Measurements from ENCODE around the gene OR8B3.
"Not testable (repeated sequence)": the region's sequence is repeated elsewhere in the genome, so short reads cannot be mapped to it uniquely, and the experiment has no call there.

Gene OR8B3
- total RNA-seq, result 0 reads per million in 2 donors

GRCh38 chr11:124398924-124399323 lies at the start of gene OR8B3:
Gene OR8B3 (minus strand): TSS chr11:124399024. CDS start chr11:124397351, 1,673 bp downstream.
- no peak for DNase-seq

DNA sequence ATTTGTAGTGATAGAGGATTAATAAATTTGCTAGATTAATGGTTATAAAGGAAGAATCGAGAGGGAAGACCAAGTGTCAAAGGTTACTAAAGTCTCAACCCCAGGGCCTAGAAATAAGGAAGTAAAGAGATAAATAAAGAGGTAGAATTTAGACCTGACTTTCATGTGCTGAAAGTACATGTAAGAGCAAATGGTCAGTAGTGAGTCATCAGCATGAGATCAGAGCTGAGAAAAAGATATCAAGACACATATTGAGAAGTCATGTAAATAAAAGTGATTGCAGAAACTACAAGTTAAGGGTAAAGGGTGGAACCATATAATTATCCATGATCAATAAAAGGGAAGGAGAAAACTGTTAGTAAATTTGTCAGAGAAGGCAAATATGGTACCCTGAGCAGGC lies 48.1 kb upstream of the OR8B3 start:
- no peak for DNase-seq

DNA sequence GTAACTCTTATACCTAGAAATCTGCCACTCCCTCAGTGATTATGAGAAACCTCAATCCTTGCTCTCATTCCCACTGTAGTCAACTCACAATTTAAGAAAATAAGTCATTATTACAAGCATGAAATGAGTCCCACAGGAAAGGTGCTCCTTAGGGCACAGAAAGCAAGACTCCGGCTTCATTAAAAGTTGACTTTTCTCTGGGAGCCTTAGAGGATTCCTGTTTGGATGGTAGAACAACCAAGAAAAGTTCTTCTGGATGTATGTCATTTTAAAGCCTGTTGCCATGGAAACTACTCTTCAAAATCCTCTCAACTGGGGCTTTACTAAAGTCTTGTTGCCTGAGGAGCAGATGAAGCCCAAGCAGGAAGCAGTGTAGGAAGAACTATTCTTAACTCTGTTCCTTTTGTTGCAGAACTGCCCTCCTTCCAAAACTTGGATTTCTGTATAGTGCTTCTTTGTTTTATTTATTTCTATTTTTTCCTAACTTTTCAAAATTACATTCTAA lies 46.9 kb upstream of the OR8B3 start, which contains the start of gene OR8B8:
TSS of gene OR8B8 (minus strand) at position 51 of the 505 bp plus-strand sequence. CDS start 4,611 bp downstream, outside the sequence.
- DNase-seq, result no peak

GRCh38 chr11:124442847-124443246 lies 44.0 kb upstream of the OR8B3 start:
- no peak for DNase-seq

- no peak for DNase-seq
Measured at GRCh38 chr11:124442442-124442841, 43.6 kb upstream of the OR8B3 start.

- no peak for DNase-seq
Measured at GRCh38 chr11:124441519-124441918, 42.7 kb upstream of the OR8B3 start.

- DNase-seq, result no peak
Measured at GRCh38 chr11:124441081-124441480, 42.3 kb upstream of the OR8B3 start.

- DNase-seq, result no peak
Measured at GRCh38 chr11:124440608-124441007, 41.8 kb upstream of the OR8B3 start.

DNA sequence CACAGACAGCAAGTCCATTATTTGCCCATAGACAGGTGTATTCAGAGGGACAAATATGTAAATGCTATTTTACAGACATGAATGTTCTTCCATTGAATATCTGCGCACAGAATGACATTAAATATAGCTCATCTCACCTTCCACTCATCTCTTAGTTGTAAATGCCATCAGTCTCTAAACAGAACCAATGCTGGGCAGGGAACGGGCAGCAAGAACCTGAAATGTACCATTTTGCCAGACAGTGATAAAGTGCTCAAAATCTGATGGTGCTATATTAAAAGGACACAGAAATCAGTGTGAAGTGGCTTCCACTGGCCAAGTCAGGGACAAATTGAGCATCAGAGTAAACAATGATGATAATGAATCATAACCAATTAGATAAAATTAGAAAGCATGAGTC lies 35.9 kb upstream of the OR8B3 start:
- DNase-seq, result no peak

- DNase-seq, result no peak
Measured at GRCh38 chr11:124429599-124429998, 30.8 kb upstream of the OR8B3 start.

GRCh38 chr11:124424384-124424921 lies 25.6 kb upstream of the OR8B3 start, which contains the start of gene OR8B4:
Gene OR8B4 (minus strand): TSS chr11:124424871. CDS start chr11:124424871, 0 bp downstream.
- no peak for DNase-seq

- DNase-seq, result no peak
Measured at GRCh38 chr11:124421043-124421442, 22.2 kb upstream of the OR8B3 start.

DNA sequence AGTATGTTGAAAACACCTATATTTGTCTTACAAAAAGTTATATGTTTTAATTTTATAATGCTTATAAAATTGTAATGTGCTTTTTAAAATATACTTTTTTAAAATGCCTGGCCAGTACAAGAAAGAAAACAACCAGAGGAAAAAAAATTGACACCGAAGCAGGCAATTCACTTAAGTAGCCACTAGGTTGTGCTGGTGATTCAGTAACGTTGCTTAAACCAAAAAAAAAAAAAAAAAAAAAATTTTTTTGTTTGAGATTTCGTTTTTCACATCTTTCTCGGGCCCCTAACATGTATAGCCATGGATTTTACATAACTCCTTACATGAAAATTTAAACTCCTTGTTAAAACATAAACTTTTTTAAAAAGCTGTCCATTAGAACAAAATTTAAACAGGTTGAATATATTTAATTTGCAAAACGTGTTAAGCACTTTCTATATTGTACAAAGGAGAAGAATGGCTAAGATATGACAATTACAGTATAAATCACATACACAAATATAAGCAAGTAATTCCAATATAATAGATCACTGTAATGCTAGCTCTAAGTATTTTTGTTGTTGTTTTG lies 16.6 kb upstream of the OR8B3 start:
- DNase-seq, result no peak

- no peak for DNase-seq
Measured at GRCh38 chr11:124409906-124410305, 11.1 kb upstream of the OR8B3 start.

- DNase-seq, result no peak
Measured at GRCh38 chr11:124405581-124405980, 6.8 kb upstream of the OR8B3 start.

GRCh38 chr11:124403186-124403585 lies 4.4 kb upstream of the OR8B3 start:
- DNase-seq, result not testable (repeated sequence)

DNA sequence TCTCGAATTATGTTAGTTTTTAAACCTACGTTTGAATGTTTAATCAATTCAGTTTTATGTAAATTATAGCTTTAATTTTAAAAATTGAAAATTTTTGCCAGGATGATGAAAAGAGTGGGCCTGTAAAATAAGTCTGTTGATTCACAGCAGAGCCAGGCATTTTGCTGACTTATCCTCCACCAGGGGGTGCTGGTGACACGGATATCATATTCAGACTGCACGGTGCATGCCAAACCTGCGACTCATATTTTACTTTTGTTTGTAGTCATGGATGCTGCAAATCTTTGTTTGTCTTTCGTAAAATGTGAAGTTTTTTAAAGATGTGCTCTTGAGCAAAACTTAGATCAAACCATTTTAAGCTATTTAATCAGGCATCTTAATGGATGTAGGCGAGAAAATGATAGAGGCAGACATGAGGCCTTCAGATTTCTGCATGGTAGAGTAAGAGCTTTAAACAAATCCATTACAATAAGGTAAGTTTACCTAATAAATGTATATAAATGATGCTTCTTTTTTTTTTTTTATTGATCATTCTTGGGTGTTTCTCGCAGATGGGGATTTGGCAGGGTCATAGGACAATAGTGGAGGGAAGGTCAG lies 3.6 kb upstream of the OR8B3 start:
- peak; percentile 4 for DNase-seq

DNA sequence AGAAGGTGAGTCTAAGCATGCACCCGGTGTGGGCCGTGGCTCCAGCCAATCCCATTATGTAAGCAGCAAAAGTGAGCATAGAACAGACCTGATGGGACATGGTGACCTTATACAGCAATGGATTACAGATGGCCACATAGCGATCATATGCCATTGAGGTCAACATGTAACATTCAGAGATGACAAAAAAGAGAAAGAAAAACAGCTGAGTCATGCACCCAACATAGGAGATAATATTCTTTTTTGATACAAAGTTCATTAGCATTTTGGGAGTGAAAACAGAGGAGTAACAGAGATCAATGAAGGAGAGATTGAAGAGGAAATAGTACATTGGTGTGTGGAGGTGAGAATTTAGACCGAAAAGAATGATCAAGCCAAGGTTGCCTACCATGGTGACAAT lies 2.0 kb downstream of the OR8B3 start:
- not testable (repeated sequence) for DNase-seq

GRCh38 chr11:124394408-124394807 lies 4.4 kb downstream of the OR8B3 start:
- DNase-seq, result no peak

DNA sequence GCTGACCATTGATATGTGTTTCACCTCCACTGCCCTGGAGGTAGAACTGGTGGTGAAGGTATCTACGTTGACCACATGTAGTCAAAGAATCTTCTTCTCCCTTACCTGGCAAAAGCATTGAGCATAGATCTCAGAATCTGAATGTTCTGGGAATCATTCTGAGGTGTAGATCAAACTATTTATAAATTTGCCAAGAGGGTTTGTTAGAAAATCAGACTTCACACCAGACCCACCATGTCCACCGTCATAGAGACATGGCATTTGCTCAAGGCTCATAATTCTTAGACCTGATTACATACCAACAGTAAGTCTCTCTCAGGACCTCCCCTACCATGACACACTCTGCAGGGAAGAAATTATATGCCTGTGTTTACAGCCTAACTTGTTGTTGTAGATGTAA lies 14.4 kb downstream of the OR8B3 start, which contains the start of gene OR8B2:
TSS of gene OR8B2 (minus strand) at position 101 of the 400 bp plus-strand sequence. CDS start 1,156 bp downstream, outside the sequence.
- DNase-seq, result no peak

DNA sequence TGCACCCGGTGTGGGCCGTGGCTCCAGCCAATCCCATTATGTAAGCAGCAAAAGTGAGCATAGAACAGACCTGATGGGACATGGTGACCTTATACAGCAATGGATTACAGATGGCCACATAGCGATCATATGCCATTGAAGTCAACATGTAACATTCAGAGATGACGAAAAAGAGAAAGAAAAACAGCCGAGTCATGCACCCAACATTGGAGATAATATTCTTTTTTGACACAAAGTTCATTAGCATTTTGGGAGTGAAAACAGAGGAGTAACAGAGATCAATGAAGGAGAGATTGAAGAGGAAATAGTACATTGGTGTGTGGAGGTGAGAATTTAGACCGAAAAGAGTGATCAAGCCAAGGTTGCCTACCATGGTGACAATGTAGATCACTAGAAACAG lies 16.0 kb downstream of the OR8B3 start:
- DNase-seq, result not testable (repeated sequence)

DNA sequence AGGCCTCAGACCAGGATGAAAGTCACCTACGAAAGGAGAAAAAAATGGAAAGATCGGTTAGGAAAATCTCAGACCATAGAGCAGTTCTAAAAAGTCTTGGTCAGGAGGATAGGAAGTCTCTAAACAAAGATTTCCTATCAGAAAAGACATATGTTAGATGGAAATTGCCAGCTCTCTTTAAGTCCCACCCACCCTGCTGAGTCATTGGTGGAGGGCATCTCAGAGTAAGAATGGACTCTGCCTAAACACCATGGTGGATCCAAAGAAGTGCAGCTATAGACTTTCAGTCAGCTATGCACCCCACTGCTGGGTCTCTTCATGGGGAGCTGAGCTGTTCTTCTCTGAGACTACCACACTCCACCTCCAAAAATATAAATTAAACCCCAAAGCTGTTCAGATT lies 18.2 kb downstream of the OR8B3 start:
- DNase-seq, result no peak

GRCh38 chr11:124376280-124376679 lies 22.5 kb downstream of the OR8B3 start:
- no peak for DNase-seq

GRCh38 chr11:124359566-124359965 lies 39.3 kb downstream of the OR8B3 start:
- DNase-seq, result no peak
